ACC112 (cell line): ENCODE measurements around the gene KRT23.
A peak's percentile ranks its signal among the peaks of the same experiment; 100 is the strongest.
"Not testable (repeated sequence)": the region's sequence is repeated elsewhere in the genome, so short reads cannot be mapped to it uniquely, and the experiment has no call there.

Source experiments
- H2AFZ ChIP-seq: fragments of 200-600 bp; sonication (generic); one replicate; pipeline ENCODE4 v1.6.0; 2017; ENCODE audit warnings: antibody characterized with exemption, low read length; ENCODE audit not compliant: unreplicated experiment
- H3K27ac ChIP-seq: fragments of 200-600 bp; sonication (generic); 2 replicates; pipeline ENCODE4 v1.5.1; 2014; ENCODE audit warnings: low read depth, mild to moderate bottlenecking, antibody characterized with exemption, low read length, moderate library complexity
- H3K27me3 ChIP-seq: fragments of 200-600 bp; sonication (generic); 2 replicates; pipeline ENCODE4 v1.6.1; 2014; ENCODE audit warnings: mild to moderate bottlenecking, antibody characterized with exemption, low read length, moderate library complexity, mixed read lengths; ENCODE audit not compliant: insufficient read depth
- H3K36me3 ChIP-seq: fragments of 200-600 bp; sonication (generic); 2 replicates; pipeline ENCODE4 v1.6.1; 2016; ENCODE audit warnings: mild to moderate bottlenecking, antibody characterized with exemption, low read length, moderate library complexity, mixed read lengths; ENCODE audit not compliant: insufficient read depth
- H3K4me1 ChIP-seq: fragments of 200-600 bp; sonication (generic); one replicate; pipeline ENCODE4 v1.6.1; 2016; ENCODE audit warnings: low read length, mixed read lengths; ENCODE audit not compliant: insufficient read depth, unreplicated experiment, control insufficient read depth
- H3K4me3 ChIP-seq: fragments of 200-600 bp; sonication (generic); 2 replicates; pipeline ENCODE4 v1.5.1; 2014; ENCODE audit warnings: mild to moderate bottlenecking, low read depth, low read length
- H3K79me2 ChIP-seq: fragments of 200-600 bp; sonication (generic); one replicate; pipeline ENCODE4 v1.6.0; 2016; ENCODE audit warnings: low read length; ENCODE audit not compliant: control insufficient read depth, unreplicated experiment, insufficient read depth

Gene KRT23

GRCh38 chr17:40932608-40933007 is 4.8 kb downstream of the KRT23 start:
- Histone ChIP-seq H3K27me3 (no peaks in the 10 kb centered on the region), H3K27ac (no peak overlapping the region), H3K4me1 (no peaks in the 10 kb centered on the region), H3K4me3 (no peak overlapping the region), H2AFZ (no peak overlapping the region), H3K79me2 (no peaks in the 10 kb centered on the region), H3K36me3 (no peaks in the 10 kb centered on the region)

DNA sequence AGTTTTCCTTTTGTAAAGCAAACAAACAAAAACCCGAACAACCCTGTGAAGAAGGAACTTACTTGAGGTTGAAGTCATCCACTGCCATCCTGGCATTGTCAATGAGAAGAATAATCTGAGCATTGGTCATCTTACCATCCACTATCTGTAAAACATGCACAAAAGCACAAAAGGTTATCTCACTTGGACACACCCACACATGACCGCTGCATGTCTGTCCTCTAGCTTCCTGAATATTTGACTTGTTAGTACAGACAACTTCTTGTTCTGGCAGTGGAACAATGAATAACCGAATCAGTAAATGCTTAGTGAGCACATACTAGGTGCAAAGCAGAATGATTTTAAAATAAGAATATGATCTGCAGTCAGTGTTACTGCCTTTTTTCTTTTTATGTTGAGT is 6.1 kb downstream of the KRT23 start:
- H3K27ac ChIP-seq: no peak overlapping the region
- no peak overlapping the region for H3K4me3 ChIP-seq
- no peaks in the 10 kb centered on the region for H3K27me3 ChIP-seq
- H2AFZ ChIP-seq: no peak overlapping the region
- H3K79me2 ChIP-seq: no peaks in the 10 kb centered on the region
- H3K4me1 ChIP-seq: no peaks in the 10 kb centered on the region
- H3K36me3 ChIP-seq: no peaks in the 10 kb centered on the region

DNA sequence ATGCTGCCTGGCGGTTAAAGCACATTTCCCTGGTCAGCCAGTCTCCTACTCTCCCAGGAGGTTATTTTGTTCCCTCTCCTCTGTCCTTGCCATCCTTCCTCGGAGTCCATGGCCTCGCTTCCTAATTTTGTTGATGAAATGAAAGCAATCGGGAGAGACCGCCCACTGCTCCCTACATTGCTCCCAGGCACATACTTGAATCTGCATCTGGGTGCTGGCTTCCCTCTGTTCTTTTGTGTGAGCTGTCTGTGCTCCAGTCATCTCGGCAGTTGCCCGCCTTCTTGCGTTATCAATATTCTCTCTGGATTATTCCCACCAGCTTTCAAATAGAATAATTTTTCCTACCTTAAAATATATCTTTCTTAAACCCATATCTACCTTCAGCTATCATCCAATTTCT is 11.1 kb downstream of the KRT23 start:
- Histone ChIP-seq H3K4me3 (no peak overlapping the region), H3K4me1 (peaks cover 13% of the 10 kb centered on the region), H3K79me2 (no peaks in the 10 kb centered on the region), H3K27ac (no peak overlapping the region), H3K27me3 (no peaks in the 10 kb centered on the region), H2AFZ (no peak overlapping the region), H3K36me3 (no peaks in the 10 kb centered on the region)

DNA sequence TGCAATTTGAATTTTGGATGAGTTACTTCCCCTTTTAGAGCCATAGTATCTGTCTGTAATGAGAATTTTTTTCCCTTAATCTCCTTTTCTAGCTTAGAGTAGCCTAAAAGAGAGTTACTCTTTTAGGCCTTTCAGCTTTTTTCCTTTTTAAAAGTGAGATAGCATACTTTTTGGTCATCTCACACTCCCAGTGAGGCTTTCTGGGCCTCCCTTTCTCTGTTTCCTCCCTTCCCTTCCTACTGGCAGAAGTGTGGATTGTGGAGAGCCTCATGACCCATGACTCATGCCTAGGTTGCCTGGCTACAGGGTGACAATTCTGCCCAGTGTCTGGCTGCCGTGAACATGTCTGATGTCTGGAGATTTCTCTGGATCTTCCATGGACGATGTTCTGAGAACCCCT is 15.2 kb downstream of the KRT23 start:
- Histone ChIP-seq H3K79me2 (no peaks in the 10 kb centered on the region), H3K36me3 (no peaks in the 10 kb centered on the region), H3K27ac (peak overlapping the region; percentile 82), H3K27me3 (no peaks in the 10 kb centered on the region), H2AFZ (peak overlapping the region; percentile 92), H3K4me3 (no peak overlapping the region), H3K4me1 (peaks cover 13% of the 10 kb centered on the region)

- Histone ChIP-seq H3K27ac (no peak overlapping the region), H2AFZ (no peak overlapping the region), H3K36me3 (no peaks in the 10 kb centered on the region), H3K27me3 (no peaks in the 10 kb centered on the region), H3K79me2 (no peaks in the 10 kb centered on the region), H3K4me1 (peaks cover 18% of the 10 kb centered on the region), H3K4me3 (no peak overlapping the region)
Measured at GRCh38 chr17:40921026-40921425, 16.4 kb downstream of the KRT23 start.

DNA sequence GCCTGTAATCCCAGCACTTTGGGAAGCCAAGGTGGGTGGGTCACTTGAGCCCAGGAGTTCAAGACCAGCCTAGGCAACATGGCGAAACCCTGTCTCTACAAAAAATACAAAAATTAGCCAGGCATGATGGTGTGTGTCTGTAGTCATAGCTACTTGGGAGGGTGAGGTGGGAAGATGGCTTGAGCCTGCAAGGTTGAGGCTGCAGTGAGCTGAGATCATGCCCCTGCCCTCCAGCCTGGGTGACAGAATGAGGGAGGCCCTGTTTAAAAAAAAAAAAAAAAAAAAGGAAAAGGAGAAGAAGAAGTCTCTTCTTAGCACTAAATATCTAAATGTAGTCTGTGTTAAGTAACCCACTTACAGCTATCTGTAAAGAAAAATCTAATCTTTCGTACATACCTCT is 20.3 kb downstream of the KRT23 start:
- not testable (repeated sequence) for H3K4me3 ChIP-seq, H2AFZ ChIP-seq, H3K79me2 ChIP-seq, H3K36me3 ChIP-seq, H3K27me3 ChIP-seq, H3K27ac ChIP-seq
- H3K4me1 ChIP-seq: peaks cover 25% of the 10 kb centered on the region

DNA sequence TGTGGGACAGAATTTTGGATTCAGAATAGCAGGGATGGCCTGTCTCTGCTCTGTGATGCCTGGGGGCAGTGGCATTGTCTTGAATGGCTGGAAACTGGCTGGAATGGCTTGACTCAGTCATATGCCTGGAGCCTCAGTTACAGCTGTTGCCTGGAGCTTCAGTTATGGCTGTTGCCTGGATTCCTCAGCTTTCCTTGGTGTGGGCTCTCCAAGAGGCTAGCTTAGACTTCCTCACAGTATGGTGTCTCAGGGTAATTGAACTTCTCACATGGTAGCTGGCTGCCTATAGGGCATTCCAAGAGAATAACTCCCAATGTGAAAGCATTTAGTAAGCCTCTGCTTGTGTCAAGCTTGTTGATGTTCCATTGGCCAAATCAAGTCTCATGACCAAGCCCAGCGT is 21.1 kb downstream of the KRT23 start:
- Histone ChIP-seq H3K4me1 (peaks cover 22% of the 10 kb centered on the region), H3K79me2 (no peaks in the 10 kb centered on the region), H3K27me3 (no peaks in the 10 kb centered on the region), H3K27ac (peak overlapping the region; percentile 99), H2AFZ (peak overlapping the region; percentile 47), H3K36me3 (no peaks in the 10 kb centered on the region), H3K4me3 (no peak overlapping the region)

GRCh38 chr17:40915721-40916256 is 21.7 kb downstream of the KRT23 start:
- H3K4me1 ChIP-seq: peaks cover 25% of the 10 kb centered on the region
- no peaks in the 10 kb centered on the region for H3K79me2 ChIP-seq
- H3K27ac ChIP-seq: peak overlapping the region; percentile 99
- no peaks in the 10 kb centered on the region for H3K36me3 ChIP-seq
- no peaks in the 10 kb centered on the region for H3K27me3 ChIP-seq
- no peak overlapping the region for H3K4me3 ChIP-seq
- H2AFZ ChIP-seq: peak overlapping the region; percentile 47

DNA sequence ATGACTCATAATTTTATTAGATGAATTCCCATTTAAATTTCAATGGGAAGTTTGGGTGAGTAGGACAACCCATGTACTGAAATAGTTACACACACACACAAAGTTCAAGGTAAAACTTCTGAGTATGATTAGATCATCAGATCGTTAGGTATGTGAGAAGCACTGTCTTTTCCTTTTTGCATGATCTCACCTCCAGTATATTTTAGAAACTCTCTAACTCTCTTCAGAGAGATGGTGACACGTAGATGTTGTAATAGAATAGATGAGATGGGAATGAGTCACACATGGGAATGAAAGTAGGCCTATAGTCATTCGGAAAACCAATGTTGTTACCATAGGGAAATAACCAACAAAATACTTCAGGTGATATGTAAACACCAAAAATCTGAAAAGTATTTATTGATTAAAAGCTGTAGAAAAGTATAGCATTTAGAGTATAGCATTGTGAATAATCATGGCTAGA is 22.2 kb downstream of the KRT23 start:
- H3K79me2 ChIP-seq: no peaks in the 10 kb centered on the region
- H2AFZ ChIP-seq: no peak overlapping the region
- H3K27ac ChIP-seq: peak overlapping the region; percentile 99
- H3K4me3 ChIP-seq: no peak overlapping the region
- no peaks in the 10 kb centered on the region for H3K36me3 ChIP-seq
- H3K27me3 ChIP-seq: no peaks in the 10 kb centered on the region
- H3K4me1 ChIP-seq: peaks cover 30% of the 10 kb centered on the region

DNA sequence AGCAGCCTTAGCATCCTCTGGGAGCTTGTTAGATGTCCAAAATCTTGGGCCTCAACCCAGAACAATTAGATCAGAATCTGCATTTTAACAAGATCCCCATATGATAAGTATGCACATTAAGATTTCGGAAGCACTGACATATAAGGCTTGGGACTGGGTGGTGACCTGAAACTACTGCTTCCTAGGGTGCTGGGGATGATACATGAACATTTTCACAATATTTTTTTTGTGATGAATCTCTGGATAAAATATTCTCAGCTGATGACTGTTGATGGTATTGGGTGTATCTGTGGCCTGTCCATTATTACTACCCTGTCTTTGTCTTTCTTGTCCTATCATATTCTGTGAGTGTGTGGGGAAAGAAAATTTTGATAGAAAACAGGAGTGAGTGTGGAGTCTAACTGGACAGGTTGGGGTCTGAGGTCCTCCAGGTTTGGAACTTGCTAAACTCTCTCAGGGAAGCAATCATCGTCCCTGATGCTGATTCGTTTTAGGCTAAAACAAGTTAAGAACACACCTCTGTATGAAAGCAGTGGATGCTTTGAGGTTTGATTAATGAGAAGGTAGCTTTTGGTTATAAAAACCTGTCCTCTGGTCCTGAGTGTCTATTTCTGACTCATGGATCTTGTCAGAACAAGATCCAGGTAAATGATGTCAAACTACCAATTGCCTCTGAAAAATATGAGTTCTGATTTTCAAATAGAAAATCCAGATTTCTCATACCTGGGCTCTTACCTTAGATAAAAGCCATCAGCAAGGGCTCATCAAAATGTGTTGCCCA is 23.2 kb downstream of the KRT23 start:
- Histone ChIP-seq H3K4me1 (peaks cover 38% of the 10 kb centered on the region), H3K36me3 (no peaks in the 10 kb centered on the region), H3K79me2 (no peaks in the 10 kb centered on the region), H3K27me3 (no peaks in the 10 kb centered on the region), H3K27ac (peak overlapping the region; percentile 99), H2AFZ (no peak overlapping the region), H3K4me3 (no peak overlapping the region)
